Measurements from ENCODE around the gene RNF207.

DNA sequence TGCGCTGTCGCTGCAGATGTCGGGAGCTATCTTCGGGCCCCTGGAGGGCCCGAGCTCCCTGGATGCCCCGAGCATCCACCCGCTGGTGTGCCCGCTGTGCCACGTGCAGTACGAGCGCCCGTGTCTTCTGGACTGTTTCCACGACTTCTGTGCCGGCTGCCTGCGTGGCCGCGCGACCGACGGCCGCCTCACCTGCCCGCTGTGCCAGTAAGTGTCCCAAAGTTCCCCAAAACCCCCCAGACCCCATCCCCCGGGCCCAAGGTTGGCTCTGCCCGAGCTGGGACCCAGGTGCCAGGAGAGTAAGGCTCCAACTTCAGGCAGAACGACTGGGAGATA, 569 bp downstream of the RNF207 start:
- TF ChIP-seq, protein P1, sequence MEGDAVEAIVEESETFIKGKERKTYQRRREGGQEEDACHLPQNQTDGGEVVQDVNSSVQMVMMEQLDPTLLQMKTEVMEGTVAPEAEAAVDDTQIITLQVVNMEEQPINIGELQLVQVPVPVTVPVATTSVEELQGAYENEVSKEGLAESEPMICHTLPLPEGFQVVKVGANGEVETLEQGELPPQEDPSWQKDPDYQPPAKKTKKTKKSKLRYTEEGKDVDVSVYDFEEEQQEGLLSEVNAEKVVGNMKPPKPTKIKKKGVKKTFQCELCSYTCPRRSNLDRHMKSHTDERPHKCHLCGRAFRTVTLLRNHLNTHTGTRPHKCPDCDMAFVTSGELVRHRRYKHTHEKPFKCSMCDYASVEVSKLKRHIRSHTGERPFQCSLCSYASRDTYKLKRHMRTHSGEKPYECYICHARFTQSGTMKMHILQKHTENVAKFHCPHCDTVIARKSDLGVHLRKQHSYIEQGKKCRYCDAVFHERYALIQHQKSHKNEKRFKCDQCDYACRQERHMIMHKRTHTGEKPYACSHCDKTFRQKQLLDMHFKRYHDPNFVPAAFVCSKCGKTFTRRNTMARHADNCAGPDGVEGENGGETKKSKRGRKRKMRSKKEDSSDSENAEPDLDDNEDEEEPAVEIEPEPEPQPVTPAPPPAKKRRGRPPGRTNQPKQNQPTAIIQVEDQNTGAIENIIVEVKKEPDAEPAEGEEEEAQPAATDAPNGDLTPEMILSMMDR (IDR thresholded peaks at IDR 0.05), result no peak
- no peak for TF ChIP-seq POLR2A (IDR thresholded peaks at IDR 0.05)
